GM13976 (cell line): ENCODE data around the gene SLC10A7.

Source experiments
- DNase-seq: peaks from one replicate; pipeline ENCODE4 v3.0.0; 2012; ENCODE audit warnings: low spot score
- in situ Hi-C: fragments of 300-500 bp; cut with MboI; formaldehyde crosslinking; loops from one replicate; pipeline ENCODE4 v1.12.0; 2022; ENCODE audit warnings: low sequenced_read_pairs, mixed read lengths, inconsistent platforms; ENCODE audit not compliant: unreplicated experiment
- TF ChIP-seq, protein P1 (sequence below): IDR thresholded peaks from 2 replicates; pipeline ENCODE4 v1.5.1; 2012; ENCODE audit warnings: borderline replicate concordance, mild to moderate bottlenecking; ENCODE audit not compliant: insufficient read depth; ENCODE audit errors: extremely low read depth, missing control alignments, control extremely low read depth

SLC10A7 gene

DNA sequence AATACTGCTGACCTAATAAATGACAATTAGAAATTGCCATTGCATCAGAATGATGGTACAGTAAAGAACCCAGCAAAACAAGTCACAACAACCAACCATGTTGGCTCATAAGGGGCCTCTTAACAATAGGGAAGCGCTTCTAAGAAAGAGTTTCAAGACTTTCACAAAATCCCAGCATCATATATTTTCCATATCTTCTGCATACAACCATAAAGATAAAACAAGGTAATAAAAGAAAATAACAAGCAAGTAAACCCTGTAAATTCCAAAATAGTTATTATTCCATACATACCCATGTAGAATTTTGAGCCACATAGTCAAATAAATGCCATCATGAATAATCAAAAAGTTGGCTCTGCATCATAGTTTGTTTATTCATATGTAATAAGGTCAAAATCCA lies 8.2 kb downstream of the SLC10A7 start:
- TF ChIP-seq, protein P1, sequence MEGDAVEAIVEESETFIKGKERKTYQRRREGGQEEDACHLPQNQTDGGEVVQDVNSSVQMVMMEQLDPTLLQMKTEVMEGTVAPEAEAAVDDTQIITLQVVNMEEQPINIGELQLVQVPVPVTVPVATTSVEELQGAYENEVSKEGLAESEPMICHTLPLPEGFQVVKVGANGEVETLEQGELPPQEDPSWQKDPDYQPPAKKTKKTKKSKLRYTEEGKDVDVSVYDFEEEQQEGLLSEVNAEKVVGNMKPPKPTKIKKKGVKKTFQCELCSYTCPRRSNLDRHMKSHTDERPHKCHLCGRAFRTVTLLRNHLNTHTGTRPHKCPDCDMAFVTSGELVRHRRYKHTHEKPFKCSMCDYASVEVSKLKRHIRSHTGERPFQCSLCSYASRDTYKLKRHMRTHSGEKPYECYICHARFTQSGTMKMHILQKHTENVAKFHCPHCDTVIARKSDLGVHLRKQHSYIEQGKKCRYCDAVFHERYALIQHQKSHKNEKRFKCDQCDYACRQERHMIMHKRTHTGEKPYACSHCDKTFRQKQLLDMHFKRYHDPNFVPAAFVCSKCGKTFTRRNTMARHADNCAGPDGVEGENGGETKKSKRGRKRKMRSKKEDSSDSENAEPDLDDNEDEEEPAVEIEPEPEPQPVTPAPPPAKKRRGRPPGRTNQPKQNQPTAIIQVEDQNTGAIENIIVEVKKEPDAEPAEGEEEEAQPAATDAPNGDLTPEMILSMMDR: no peak
- no peak for DNase-seq
- in situ Hi-C loops: no loop called here

DNA sequence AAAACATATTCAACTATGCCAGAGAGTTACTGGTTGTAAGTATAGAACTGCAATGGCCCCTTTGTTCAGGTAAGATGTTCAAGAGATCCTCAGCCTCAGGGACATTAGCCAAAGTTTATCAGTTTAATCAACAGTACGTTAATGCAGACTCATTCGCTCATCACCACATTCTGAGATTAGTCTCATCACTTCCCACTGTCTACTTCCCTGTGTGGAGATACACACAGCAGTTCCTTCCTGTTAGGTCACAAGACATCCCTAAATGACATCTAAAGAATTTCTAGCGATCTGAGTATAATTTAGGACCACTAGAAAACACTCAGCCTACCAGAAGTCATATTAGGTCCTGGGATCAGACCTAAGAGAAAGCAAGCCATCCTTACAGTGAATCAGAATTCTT lies 10.4 kb downstream of the SLC10A7 start:
- TF ChIP-seq, protein P1: no peak
- in situ Hi-C loops: no loop called here
- DNase-seq: no peak

DNA sequence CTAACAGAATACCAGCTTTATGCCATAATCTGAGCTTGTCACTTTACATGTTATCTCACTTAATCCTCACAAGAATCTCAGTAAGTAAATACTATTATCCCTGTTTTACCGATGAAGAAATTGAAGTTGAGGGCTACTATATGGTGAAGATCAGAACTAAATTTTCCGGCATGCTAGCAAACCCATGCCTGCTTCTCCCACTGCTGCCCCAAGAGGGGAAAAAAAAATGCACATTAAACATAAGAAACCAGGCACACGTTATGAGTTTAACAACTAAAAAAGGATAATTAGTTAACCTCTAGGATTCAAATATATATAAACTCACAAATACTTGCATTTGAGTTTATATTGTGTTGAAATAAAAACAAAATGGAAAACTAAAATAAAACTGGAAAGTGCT lies 10.8 kb downstream of the SLC10A7 start:
- no peak for DNase-seq

DNA sequence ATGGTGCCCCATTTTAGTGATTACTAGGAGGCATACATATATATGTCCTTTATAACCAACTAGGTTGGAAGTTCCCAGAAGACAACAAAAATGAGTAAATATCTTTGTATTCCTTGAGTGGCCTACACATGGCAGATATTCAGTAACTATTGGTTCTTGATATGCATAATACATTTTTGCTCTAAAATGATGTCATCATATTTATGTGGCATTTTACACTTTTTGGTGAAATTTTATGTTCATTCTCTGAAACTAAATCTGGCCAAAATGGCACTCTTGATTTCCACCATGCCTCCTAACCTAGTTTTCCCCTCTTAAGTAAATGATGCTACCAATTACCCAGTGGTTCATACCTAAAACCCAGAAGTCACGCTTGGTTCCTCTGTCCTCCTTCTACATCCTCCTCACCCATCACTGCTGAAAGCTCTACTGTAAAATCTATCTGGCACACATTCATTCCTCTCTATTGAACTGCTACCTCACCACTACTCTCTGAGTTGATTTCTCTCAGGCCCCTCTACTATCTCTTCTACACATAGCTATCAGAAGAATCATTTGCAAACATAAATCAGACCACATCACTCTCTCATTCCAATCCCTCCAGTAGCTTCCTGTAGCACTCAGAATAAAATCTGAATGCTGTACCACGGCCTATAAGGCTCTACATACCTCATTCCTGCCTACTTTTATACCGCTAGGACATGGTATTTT lies 13.4 kb downstream of the SLC10A7 start:
- in situ Hi-C loops: no loop called here
- TF ChIP-seq, protein P1: no peak

More for the DNA sequence above, 10.8 kb downstream of the SLC10A7 start:
- in situ Hi-C loops: no loop called here
- TF ChIP-seq, protein P1: no peak

DNA sequence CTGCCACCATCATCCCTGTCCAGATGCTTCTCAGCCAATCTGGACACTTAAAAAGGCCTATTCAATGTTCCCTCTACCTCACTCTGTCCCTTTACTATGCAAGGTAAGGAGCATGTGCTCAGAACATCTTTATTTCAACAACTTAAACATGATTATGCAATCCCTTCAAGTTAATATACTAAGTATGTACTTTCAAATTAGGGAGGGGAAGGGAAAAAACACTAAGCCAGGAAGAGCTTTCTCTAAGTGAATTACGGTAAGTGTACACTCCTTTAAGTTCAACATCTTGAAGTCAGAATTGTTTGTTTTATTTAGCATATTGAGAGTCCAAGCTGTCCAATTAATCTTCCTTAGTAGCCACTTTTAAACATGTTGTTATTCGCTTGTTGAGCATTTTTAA lies 14.1 kb downstream of the SLC10A7 start:
- TF ChIP-seq, protein P1: no peak
- in situ Hi-C loops: no loop called here
- no peak for DNase-seq

More for the DNA sequence above, 13.4 kb downstream of the SLC10A7 start:
- DNase-seq: no peak

DNA sequence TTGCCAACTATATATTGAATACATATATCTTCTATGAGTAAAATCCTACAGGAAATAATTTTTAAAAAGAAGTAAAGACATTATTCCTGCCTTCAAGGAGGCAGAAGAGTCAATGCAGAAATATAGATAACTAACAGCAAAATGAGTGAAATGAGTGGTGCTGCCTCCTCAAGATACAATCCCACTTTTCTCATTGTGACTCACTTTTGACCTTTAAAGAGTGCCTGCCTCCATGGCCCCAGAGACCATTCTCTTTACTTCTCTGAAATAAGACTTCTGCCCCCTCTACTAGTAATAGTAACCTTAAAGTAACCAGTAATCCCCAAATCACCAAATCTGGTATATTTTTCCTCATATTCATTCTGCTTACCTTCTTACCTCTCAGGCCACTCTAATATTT lies 15.5 kb downstream of the SLC10A7 start:
- DNase-seq: no peak
- in situ Hi-C loops: no loop called here
- TF ChIP-seq, protein P1: no peak
